Measurements from ENCODE around the gene P4HB.

P4HB gene

DNA sequence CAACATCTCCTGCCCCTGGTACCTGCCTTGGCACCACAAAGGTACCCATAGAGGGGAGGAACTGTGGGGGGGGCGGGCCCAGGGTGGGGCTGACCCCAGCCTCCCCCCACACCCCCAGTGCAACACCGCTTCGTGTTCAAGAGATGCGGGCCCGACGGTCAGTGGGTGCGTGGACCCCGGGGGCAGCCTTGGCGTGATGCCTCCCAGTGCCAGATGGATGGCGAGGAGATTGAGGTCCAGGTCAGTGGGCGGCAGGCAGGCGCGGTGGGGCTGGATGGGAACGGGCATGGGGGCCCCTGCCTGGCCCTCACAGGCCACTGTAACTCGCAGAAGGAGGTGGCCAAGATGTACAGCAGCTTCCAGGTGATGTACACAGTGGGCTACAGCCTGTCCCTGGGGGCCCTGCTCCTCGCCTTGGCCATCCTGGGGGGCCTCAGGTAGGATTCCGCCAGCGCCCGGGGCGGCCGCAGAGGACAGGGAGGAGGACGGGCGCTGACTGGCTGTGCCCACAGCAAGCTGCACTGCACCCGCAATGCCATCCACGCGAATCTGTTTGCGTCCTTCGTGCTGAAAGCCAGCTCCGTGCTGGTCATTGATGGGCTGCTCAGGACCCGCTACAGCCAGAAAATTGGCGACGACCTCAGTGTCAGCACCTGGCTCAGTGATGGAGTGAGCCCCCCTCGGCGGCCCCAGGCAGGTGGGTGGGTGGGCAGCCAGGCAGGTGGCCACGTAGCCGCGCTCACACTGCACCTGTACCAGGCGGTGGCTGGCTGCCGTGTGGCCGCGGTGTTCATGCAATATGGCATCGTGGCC lies 49.2 kb downstream of the P4HB start:
- no peak for DNase-seq (ENCODE audit: low spot score)

DNA sequence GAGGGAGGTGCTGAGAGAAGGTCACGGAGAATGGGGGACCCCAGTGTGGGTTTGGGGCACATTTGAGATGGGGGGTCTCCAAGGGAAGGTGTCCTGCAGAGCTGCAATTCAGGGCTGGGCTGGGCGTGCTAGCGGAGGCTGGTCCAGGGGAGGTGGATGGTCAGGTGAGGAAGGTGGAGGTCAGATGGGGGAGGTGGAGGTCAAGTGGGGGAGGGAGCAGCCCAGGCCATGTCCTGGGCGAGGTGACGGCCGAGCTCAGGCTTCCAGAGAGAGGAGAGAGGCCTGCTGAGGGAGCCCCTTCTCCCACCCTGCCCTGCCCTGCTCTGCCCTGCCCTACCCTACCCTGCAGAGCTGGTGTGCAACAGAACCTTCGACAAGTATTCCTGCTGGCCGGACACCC lies 49.9 kb downstream of the P4HB start:
- DNase-seq (ENCODE audit: low spot score): no peak

DNA sequence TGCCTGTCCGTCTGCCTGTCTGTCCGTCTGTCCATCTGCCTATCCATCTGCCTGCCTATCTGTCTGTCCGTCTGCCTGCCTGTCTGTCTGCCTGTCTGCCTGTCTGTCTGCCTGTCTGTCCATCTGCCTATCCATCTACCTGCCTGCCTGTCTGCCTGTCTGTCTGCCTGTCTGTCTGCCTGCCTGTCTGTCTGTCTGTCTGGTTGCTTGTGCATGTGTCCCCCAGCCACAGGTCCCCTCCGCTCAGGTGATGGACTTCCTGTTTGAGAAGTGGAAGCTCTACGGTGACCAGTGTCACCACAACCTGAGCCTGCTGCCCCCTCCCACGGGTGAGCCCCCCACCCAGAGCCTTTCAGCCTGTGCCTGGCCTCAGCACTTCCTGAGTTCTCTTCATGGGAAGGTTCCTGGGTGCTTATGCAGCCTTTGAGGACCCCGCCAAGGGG lies 50.8 kb downstream of the P4HB start:
- DNase-seq (ENCODE audit: low spot score): no peak

DNA sequence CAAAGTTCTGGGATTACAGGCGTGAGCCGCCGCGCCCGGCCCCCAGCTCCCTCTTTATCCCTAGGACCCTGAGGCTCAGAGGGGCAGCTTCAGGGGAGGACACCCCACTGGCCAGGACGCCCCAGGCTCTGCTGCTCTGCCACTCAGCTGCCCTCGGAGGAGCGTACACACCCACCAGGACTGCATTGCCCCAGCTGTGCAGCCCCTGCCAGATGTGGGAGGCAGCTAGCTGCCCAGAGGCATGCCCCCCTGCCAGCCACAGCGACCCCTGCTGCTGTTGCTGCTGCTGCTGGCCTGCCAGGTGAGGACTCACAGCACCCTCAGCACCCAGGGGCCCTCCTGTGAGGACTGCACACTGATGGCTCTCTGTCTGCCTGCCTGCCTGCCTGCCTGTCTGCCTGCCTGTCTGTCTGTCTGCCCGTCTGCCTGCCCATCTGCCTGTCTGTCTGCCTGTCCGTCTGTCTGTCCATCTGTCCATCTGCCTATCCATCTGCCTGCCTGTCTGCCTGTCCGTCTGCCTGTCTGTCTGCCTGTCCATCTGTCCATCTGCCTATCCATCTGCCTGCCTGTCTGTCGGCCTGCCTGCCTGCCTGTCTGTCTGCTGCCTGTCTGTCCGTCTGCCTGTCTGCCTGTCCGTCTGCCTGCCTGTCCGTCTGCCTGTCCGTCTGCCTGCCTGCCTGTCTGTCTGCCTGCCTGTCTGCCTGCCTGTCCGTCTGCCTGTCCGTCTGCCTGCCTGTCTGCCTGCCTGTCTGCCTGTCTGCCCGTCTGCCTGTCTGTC lies 51.4 kb downstream of the P4HB start:
- DNase-seq (ENCODE audit: low spot score): no peak

DNA sequence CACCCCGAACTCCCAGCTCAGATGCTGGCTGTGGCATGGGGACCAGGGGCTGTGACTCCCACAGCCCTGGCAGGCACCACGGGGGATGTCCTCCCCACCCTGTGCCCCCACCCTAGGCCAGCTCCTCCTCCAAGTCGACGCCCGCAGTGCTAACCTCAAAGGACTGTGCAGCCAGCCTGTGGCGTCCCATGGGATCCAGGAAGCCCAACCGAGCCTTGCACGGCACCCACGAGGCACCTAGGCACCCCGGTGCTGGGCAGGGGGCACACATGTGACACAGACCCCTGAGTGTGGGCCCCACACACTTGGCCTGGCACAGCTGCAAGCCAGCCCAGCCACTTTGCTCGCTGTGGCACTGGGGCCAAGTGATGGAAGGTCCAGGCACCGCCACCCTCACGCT lies 52.5 kb downstream of the P4HB start:
- no peak for DNase-seq (ENCODE audit: low spot score)

DNA sequence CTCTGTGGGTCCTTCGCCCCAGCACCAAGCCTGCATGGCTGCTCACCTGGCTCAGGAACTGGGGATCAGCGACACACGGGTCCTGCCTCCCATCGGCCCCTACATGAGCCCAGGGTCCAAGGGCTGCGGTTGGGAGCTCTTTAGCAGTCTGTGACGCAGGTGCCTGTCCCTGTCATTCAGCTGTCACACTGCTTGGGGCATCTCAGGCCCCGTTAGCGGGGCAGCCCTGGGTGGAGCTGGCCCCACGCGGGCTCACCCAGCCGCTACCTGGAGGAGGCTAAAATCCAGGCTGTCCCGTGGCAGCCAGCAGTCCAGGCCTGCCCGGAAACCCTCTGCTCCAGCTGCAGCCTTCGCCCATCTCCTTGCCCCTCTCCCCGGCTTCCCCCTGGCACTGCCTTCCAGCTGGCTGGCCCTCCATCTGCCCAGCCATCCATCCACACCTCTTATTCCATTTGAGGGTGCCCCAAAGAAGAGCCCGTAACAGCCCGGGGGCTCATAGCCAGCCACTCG lies 53.1 kb downstream of the P4HB start:
- no peak for DNase-seq (ENCODE audit: low spot score)

DNA sequence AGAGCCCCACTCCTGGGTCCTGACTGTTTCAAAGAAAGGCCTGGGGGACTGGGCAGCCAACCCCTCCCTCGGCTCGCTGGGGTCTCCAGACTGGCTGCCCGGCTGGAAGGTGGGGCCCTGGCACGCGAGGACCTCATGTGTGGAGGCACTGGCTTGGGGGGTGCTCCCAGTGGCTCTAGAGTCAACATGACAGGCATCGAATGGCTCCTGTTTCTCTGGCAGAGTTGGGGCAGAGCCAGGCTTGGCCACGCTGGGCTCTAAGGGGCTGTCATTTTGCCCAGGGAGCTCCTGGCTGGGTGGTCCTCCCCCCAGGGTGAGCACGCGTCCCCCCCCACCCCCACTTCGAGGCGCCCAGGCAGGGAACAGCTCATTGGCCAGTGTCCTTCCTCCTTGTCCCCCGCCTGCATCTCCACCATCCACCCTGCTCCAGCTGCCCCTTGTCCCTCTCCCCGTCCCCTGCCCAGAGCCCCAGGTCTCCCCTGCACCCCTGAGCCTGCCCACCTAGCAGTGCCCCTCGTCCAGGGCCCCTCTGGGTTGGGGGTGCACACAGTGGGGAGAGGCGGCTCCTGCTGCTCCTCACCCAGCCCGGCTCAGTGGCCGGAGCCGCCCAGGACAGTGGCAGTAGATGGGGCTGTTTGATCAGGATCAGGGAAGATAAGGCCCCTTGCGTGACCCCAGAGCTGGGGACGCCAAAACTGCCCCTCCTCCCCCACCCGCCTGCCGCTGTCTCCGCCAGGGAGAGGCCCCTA lies 53.7 kb downstream of the P4HB start:
- DNase-seq (ENCODE audit: low spot score): no peak

DNA sequence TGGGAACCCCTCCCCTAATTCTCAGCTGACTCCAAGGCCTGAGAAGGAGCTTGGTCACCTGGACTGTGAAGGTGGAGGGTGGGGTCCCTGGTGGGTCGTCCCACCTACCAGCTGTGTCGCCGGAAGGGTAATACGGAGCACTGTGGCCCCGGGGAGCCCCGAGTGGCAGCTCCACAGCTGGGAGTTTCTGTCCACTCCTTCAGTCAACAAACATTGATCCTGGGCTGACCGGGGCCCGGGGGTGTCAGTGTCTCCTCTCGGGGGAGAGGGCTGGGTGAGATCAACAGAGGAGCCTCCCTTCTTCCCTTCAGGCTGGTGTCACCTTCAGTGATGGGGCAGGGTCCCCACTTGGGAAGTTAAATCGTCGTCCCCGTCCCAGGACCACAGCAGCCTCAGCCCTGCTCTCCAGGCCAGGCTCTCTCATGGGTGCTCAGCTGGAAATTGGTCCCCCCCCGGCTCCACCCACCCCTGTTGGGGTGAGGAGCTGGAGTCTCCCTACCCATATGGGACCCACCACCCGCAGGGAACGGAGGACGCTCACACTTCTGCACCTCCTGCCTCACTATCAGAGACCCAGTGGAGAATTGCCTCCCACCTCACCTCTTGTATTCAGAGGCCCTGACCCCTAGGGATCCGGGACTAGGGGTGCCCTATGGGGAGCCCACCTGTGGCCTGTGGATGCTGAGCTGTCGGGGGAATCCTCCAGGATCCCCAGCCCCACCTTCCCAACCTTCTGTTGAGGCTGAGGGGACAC lies 54.5 kb downstream of the P4HB start:
- no peak for DNase-seq (ENCODE audit: low spot score)

DNA sequence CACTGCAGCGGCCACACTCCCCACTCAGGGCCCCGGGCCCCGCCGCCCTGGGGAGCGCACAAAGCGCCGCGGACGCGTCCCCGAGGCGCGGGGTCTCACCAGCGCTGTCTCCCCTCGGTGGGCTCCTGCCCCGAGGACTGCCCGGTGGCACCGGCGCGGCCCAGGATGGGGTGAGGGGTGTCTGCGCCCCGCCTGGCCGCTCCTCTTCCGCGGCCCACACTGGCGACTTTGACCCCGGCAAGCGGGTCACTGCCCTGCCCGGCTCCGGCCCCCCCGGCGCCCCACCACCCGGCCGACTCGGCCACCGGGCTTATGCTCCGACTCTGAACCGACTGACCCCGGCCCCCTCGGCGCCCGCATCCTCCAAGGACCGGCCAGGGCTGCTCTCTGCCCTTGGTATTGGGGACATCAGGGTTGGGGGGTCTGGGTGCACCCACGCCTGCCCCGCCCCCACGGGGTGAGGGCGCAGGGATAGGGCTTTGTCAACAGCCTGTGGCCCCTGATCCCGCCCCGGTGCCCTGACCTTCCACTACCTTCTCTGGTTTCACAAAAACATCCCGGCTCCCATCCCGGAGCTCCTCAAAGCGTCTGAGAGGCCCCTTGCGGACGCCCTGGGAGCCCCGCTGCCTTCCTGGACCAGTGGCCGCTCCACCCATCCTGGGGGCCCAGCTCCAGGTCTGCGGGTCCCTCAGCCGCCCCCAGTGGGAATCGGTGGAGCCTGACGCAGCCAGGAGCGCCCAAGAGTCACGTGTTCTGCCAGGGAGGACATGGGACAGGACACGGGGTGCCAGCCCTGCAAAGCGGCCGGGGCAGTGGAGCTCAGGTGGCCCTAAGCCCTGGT lies 55.6 kb downstream of the P4HB start:
- no peak for DNase-seq (ENCODE audit: low spot score)

DNA sequence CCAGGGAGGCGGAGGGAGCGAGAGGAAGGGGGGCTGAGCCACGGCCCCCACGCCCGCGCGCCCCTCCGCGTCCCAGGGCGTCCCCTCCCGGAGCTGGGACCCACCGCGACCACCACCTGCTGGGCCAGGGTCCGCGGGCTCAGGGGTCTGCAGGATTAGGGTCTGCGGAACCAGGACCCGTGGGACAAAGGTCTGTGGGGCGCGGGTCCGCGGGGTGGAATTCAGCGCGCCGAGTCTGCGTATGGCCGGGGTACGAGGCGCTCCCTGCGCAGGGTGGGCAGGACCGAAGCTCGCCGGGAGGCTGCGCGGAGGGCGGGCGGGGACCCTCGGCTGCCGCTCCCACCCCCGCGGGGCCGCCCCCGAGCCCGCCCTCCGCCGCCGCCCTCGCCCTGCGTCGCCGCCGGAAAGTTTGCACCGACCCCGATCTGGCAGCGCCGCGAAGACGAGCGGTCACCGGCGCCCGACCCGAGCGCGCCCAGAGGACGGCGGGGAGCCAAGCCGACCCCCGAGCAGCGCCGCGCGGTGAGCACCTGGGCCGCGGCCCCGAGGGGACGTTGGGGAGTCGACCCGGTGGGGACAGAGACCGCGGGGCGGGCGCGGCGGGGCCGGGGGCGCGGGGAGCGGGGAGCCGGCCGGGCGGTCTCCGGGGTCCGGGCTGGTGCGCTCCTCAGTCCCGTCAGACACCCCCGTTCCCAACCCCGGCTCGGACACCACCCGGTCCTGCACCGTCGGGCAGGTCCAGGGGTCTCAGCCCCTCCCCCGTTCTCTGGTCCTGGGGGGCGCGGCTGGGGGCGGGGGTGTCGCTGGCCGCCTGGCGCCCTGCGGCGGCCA lies 56.4 kb downstream of the P4HB start, which contains the start of gene GCGR:
GCGR (plus strand) TSS at position 423 of the 831 bp plus-strand sequence. CDS start 4,869 bp downstream, outside the sequence.
- no peak for DNase-seq (ENCODE audit: low spot score)

DNA sequence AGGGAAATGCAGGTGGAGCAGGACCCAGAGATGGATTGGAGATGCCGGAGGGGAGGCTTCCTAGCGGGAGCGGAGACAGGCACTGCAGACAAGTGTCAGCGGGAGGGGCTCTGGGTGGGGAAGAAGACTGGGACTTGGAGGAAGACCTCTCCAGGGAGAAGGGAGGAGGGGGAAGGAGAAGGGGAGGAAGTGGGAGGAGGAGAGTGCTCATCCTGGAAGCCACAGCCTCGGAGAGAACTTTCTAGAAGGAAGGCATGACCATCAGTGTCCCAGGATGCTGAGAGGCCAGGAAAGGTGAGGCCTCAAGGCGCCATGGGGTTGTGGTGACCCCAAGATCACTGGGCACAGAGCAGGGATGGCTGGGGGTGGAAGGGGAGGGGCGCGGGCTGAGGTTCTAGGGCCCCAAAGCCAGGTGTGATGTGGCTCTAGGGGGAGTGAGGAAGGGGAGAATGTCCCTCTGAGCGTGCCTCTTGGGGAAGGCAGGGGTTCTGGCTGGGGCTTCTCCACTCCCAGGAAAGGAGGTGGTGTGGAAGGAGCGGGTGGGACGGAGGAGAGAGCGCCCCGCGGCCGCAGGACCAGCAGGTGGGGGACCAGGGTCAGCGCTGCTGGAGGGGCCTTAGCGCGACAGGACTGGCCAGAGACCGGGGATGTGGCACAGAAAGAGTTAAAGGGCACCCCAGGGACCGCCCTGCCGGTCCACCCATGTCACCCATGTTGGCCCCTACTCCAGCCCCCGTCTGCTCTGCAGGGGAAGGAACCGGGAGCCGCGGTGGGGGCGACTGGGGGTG lies 57.3 kb downstream of the P4HB start:
- DNase-seq (ENCODE audit: low spot score): no peak

DNA sequence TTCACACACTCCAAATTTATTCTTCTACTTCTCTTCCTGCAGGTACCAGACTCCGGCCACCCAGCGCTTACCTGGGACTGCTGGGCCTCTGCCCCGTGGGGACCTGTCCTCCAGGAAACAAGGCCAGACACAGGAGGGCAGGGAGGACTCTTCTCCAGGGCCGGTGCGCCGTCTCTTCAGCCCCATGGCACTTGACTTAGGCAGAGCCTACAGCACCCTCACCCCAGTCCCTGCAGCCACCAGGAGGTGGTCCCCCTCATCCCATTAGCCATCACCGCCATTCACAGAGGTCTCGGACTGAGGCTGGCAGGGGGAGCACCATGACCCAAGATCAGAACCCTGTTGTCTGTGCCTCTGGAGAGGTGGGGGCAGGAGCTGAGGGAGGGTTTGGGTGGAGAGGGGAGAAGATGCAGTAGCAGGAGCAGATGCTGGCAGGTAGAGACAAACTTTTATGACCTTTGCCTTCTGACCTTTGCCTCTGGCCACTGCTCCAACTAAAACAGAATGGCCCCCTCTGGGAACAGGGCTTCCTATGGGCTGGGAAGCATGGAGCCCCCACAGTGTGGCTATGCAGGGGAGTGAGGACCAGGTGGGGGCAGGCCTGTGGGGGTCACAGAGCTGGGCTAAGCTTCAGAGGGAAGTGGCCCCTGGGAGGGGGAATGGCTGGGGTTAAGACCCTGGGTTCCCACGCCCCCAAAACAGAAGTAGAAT lies 58.1 kb downstream of the P4HB start:
- no peak for DNase-seq (ENCODE audit: low spot score)

DNA sequence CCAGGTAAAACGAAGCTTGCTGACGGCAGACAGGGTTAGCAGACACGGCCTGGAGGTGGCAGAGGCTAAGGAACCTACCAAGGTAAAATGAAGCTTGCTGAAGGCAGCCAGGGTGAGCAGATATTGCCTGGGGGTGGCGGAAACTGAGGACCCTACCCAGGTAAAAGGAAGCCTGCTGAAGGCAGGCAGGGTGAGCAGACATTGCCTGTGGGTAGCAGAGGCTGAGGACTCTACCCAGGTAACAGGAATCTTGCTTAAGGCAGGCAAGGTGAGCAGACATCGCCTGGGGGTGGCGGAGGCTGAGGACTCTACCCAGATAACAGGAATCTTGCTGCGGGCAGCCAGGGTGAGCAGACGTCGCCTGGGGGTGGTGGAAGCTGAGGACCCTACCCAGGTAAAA lies 59.0 kb downstream of the P4HB start:
- DNase-seq (ENCODE audit: low spot score): no peak

DNA sequence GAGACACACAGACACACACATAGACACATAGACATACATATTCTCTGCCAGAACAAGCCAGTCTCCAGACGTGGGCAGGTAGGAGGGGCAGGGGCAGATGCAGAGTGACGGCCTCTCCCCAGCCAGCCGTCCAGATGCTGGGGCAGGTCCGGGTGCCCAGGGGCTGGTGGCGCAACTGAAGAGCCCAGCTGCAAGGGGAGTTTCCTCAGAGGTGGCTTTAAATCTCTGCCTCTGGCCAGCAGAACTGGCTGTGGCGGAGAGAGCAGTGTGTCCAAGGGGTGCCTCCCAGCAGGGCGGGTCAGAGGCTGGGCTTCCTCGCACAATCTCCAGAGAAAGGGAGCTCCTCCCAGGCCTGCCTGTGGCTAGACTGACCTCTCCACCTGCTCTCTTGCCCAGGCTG lies 65.8 kb downstream of the P4HB start:
- DNase-seq (ENCODE audit: low spot score): no peak

DNA sequence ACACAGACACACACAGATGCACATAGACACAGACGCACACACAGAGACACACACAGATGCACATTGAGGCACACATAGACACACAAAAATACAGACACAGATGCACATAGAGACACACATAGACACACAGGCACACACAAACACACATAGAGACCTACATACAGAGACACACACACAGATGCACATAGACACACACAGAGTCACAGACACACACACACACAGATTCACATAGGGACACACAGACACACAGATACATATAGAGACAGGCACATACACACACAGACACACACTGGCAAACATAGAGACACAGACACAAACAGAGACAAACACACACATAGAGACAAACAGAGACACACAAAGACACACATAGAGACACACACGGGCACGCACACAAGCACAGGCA lies 66.3 kb downstream of the P4HB start:
- DNase-seq (ENCODE audit: low spot score): no peak

Data from hematopoietic multipotent progenitor cell treated with erythropoietin and hydrocortisone succinate and interleukin-3 and kit ligand, for 17 days (in vitro differentiated cells).